PC-3 (cell line): ENCODE measurements around the gene IGFBP4.

Experiments
- EZH2 ChIP-seq: fragments of 300-600 bp; sonication (generic); IDR thresholded peaks from one replicate; pipeline ENCODE4 v1.6.1; 2017; ENCODE audit warnings: antibody characterized with exemption, mild to moderate bottlenecking, low read length; ENCODE audit not compliant: unreplicated experiment
- EZH2phosphoT487 ChIP-seq: fragments of 300-600 bp; sonication (generic); IDR thresholded peaks from 2 replicates; pipeline ENCODE4 v1.6.1; 2018; ENCODE audit warnings: mild to moderate bottlenecking, antibody characterized with exemption, low read length, borderline replicate concordance
- TF ChIP-seq, protein P1 (sequence below): fragments of 300-600 bp; sonication (generic); conservative IDR thresholded peaks from 2 replicates; pipeline ENCODE4 v1.5.1; 2017; ENCODE audit warnings: antibody characterized with exemption, low read depth, mild to moderate bottlenecking, low read length

DNA sequence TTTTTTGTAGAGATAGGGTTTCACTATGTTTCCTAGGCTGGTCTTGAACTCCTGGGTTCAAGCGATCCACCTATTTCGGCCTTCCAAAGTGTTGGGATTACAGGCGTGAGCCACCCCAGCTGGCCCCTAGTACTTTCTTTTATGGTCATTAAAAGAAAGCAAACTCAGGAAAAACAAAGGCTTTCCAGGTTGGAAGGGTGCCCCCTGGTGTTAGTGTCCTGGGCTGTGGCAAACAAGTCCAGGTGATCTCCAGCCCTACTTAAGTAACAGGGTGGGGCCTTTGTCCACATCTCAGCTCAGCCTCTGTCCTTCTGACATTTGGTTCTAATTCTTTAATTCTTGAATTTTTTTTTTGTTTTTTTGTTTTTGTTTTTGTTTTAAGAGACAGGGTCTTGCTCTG is 6.9 kb downstream of the IGFBP4 start:
- TF ChIP-seq, protein P1, sequence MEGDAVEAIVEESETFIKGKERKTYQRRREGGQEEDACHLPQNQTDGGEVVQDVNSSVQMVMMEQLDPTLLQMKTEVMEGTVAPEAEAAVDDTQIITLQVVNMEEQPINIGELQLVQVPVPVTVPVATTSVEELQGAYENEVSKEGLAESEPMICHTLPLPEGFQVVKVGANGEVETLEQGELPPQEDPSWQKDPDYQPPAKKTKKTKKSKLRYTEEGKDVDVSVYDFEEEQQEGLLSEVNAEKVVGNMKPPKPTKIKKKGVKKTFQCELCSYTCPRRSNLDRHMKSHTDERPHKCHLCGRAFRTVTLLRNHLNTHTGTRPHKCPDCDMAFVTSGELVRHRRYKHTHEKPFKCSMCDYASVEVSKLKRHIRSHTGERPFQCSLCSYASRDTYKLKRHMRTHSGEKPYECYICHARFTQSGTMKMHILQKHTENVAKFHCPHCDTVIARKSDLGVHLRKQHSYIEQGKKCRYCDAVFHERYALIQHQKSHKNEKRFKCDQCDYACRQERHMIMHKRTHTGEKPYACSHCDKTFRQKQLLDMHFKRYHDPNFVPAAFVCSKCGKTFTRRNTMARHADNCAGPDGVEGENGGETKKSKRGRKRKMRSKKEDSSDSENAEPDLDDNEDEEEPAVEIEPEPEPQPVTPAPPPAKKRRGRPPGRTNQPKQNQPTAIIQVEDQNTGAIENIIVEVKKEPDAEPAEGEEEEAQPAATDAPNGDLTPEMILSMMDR, result peak; percentile 75
- TF ChIP-seq EZH2 (no peak), EZH2phosphoT487 (no peak)
